ENCODE measurements around the gene SPNS1. TPM values are rescaled to one million over a fixed set of nuclear protein-coding genes. Genes with fewer than 3 reads are reported as not detected.
"Not testable (repeated sequence)": the region's sequence is repeated elsewhere in the genome, so short reads cannot be mapped to it uniquely, and the experiment has no call there.

SPNS1 gene
- total RNA-seq, 1 experiment from 2014 or later = 79.1 TPM

GRCh38 chr16:28964496-28964895 is 10.1 kb upstream of the SPNS1 start:
- Histone ChIP-seq H3K27me3 (ENCODE audit: control insufficient read depth, insufficient read depth, low read length) (no peaks in the 10 kb centered on the region), H3K4me3 (ENCODE audit: low read depth in 2 of 2, low read length in 2 of 2) (no peak overlapping the region), H3K27ac (ENCODE audit: low read length) (no peak overlapping the region), H3K9me3 (ENCODE audit: control insufficient read depth, insufficient read depth, low read depth, low read length) (no peaks in the 10 kb centered on the region), H3K4me1 (ENCODE audit: control insufficient read depth, insufficient read depth, low read length) (no peaks in the 10 kb centered on the region), H3K36me3 (ENCODE audit: control insufficient read depth, insufficient read depth, low read length) (peaks cover 7% of the 10 kb centered on the region; the same call in 1 of the 2 replicates)
- ATAC-seq = no peak
- no TSS peak for BruUV-seq (replicated peaks)
- no peak for DNase-seq (ENCODE audit: low read depth, low spot score)
- TF ChIP-seq SIN3A (IDR thresholded peaks at IDR 0.05; ENCODE audit: borderline replicate concordance, insufficient read depth, low read depth, low read length) = no peak
- TF ChIP-seq POLR2AphosphoS5 (IDR thresholded peaks at IDR 0.05; ENCODE audit: low read depth, low read length) = no peak
- no peak for TF ChIP-seq TCF7L2 (IDR thresholded peaks at IDR 0.05; ENCODE audit: low read depth, low read length)
- TF ChIP-seq CTCF (IDR thresholded peaks at IDR 0.05) = no peak
- no peak for TF ChIP-seq REST (IDR thresholded peaks at IDR 0.05; ENCODE audit: insufficient read depth in 1 of 2, low read depth in 2 of 2, low read length in 1 of 2)
- in situ Hi-C loops (cut with HindIII; ENCODE audit: low pct_unique_long_range_greater_than_20kb, low sequenced_read_pairs) = no loop called here
- CTCF ChIA-PET = no interaction called here
- intact Hi-C loops (cut with micrococcal nuclease; ENCODE audit: unreplicated experiment) = no loop called here
- POLR2A ChIA-PET = no interaction called here

- no peak overlapping the region for H3K27ac ChIP-seq (ENCODE audit: low read length)
- CTCF ChIA-PET = no interaction called here
- TF ChIP-seq SIN3A (IDR thresholded peaks at IDR 0.05; ENCODE audit: borderline replicate concordance, insufficient read depth, low read depth, low read length) (no peak), REST (IDR thresholded peaks at IDR 0.05; ENCODE audit: insufficient read depth in 1 of 2, low read depth in 2 of 2, low read length in 1 of 2) (no peak), TCF7L2 (IDR thresholded peaks at IDR 0.05; ENCODE audit: low read depth, low read length) (no peak), CTCF (IDR thresholded peaks at IDR 0.05) (no peak), POLR2AphosphoS5 (IDR thresholded peaks at IDR 0.05; ENCODE audit: low read depth, low read length) (peak; percentile 34; the same call in 1 of the 2 replicates)
- no peaks in the 10 kb centered on the region for H3K27me3 ChIP-seq (ENCODE audit: control insufficient read depth, insufficient read depth, low read length)
- no peak for ATAC-seq
- in situ Hi-C loops (cut with HindIII; ENCODE audit: low pct_unique_long_range_greater_than_20kb, low sequenced_read_pairs) (no loop called here), intact Hi-C loops (cut with micrococcal nuclease; ENCODE audit: unreplicated experiment) (no loop called here)
- no peaks in the 10 kb centered on the region for H3K4me1 ChIP-seq (ENCODE audit: control insufficient read depth, insufficient read depth, low read length)
- no TSS peak for BruUV-seq (replicated peaks)
- no peak for DNase-seq (ENCODE audit: low read depth, low spot score)
- no peaks in the 10 kb centered on the region for H3K9me3 ChIP-seq (ENCODE audit: control insufficient read depth, insufficient read depth, low read depth, low read length)
- POLR2A ChIA-PET = no interaction called here
- H3K4me3 ChIP-seq (ENCODE audit: low read depth in 2 of 2, low read length in 2 of 2) = no peak overlapping the region
- H3K36me3 ChIP-seq (ENCODE audit: control insufficient read depth, insufficient read depth, low read length) = peaks cover 3% of the 10 kb centered on the region; the same call in 1 of the 2 replicates
Measured at GRCh38 chr16:28967156-28967555, 7.4 kb upstream of the SPNS1 start.

GRCh38 chr16:28969696-28970095 is 4.9 kb upstream of the SPNS1 start:
- H3K27ac ChIP-seq (ENCODE audit: low read length); CTCF ChIA-PET; intact Hi-C loops (cut with micrococcal nuclease; ENCODE audit: unreplicated experiment); H3K36me3 ChIP-seq (ENCODE audit: control insufficient read depth, insufficient read depth, low read length); DNase-seq (ENCODE audit: low read depth, low spot score); ATAC-seq; POLR2A ChIA-PET; H3K4me1 ChIP-seq (ENCODE audit: control insufficient read depth, insufficient read depth, low read length); H3K27me3 ChIP-seq (ENCODE audit: control insufficient read depth, insufficient read depth, low read length); H3K9me3 ChIP-seq (ENCODE audit: control insufficient read depth, insufficient read depth, low read depth, low read length); in situ Hi-C loops (cut with HindIII; ENCODE audit: low pct_unique_long_range_greater_than_20kb, low sequenced_read_pairs); H3K4me3 ChIP-seq (ENCODE audit: low read depth in 2 of 2, low read length in 2 of 2); BruUV-seq (replicated peaks): not testable (repeated sequence)
